Measurements from ENCODE around the gene INTS1. TPM values are rescaled to one million over a fixed set of nuclear protein-coding genes. Genes with fewer than 3 reads are reported as not detected.

The INTS1 gene
- total and polyA plus RNA-seq, 2 donors (not counting 1 experiment from before 2014, with no cell fraction given), result 128 to 160 TPM

DNA sequence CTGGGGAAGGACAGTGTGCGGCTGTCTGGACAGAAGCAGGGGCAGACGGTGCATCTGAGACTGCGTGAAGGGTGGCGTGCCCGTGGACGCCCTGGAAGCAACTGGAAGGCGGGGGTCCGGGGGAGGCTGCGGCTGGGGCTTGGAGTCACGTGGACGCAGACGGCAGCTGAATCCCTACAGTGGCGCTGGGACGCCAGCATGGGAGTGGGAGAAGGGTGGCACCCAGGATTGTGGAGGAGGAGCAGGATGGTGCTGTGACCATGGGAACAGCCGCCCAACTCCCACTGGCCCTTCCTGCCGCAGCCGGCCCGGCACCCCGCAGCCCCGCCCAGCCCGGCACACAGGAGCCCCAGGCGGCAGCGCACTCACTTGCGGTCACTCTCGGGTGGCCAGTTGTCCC is 9.7 kb downstream of the INTS1 start:
- no peak overlapping the region for H3K4me3 Mint-ChIP-seq
- CTCF ChIA-PET, result no interaction called here

DNA sequence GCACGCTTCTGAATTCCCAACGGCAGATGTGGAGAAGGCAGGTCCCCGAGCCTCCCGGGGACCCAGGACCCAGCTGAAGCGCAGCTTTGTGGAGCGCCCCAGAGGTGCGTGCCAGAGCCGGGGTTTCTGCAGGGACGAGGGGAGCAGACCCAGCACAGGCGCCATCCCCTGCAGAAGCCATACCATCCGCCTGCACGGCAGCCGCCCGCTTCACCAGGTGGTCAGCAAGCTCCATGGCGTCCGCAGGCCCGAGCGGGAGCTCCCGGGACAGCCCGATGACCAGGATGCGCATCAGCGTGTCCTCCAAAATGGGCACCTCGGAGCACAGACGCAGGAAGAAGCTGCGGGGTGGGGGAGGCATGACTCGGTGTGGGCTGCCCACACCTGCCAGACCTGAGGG is 10.6 kb downstream of the INTS1 start:
- Mint-ChIP-seq H3K4me3 (no peak overlapping the region), H3K9me3 (ENCODE audit: insufficient read depth) (no peaks in the 10 kb centered on the region), H3K4me1 (no peaks in the 10 kb centered on the region), H3K27me3 (no peaks in the 10 kb centered on the region), H3K27ac (no peak overlapping the region)
- TF ChIP-seq EZH2 (IDR thresholded peaks at IDR 0.05; ENCODE audit: borderline replicate concordance, insufficient read depth, low read depth, low read length, poor library complexity, severe bottlenecking), result no peak
- TF ChIP-seq, protein P1, sequence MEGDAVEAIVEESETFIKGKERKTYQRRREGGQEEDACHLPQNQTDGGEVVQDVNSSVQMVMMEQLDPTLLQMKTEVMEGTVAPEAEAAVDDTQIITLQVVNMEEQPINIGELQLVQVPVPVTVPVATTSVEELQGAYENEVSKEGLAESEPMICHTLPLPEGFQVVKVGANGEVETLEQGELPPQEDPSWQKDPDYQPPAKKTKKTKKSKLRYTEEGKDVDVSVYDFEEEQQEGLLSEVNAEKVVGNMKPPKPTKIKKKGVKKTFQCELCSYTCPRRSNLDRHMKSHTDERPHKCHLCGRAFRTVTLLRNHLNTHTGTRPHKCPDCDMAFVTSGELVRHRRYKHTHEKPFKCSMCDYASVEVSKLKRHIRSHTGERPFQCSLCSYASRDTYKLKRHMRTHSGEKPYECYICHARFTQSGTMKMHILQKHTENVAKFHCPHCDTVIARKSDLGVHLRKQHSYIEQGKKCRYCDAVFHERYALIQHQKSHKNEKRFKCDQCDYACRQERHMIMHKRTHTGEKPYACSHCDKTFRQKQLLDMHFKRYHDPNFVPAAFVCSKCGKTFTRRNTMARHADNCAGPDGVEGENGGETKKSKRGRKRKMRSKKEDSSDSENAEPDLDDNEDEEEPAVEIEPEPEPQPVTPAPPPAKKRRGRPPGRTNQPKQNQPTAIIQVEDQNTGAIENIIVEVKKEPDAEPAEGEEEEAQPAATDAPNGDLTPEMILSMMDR (IDR thresholded peaks at IDR 0.05), result no peak
- DNase-seq (no peak), ATAC-seq (ENCODE audit: low read depth) (no peak)
- no peak overlapping the region for H3K4me2 ChIP-seq (replicated peaks; ENCODE audit: low read depth, low read length, poor library complexity, severe bottlenecking)
- 97% methylated on average over 26 of the region's 26 CpGs for whole genome bisulfite sequencing (ENCODE audit: insufficient coverage)
- CTCF ChIA-PET, result no interaction called here
- POLR2A ChIA-PET, result no interaction called here
- no peaks in the 10 kb centered on the region for H4K20me1 ChIP-seq (ENCODE audit: control insufficient read depth, insufficient read depth, low read length, poor library complexity, severe bottlenecking)
- no peaks in the 10 kb centered on the region for H3K27me3 ChIP-seq (replicated peaks in 1 of 4; ENCODE audit: control extremely low read depth in 1 of 4, control insufficient read depth in 3 of 4, insufficient read depth in 4 of 4, low read length in 3 of 4)
- no peaks in the 10 kb centered on the region for H3K4me1 ChIP-seq (ENCODE audit: control insufficient read depth in 2 of 2, insufficient read depth in 2 of 2, low read length in 2 of 2)
- H3K9me3 ChIP-seq (ENCODE audit: control extremely low read depth in 1 of 3, control insufficient read depth in 2 of 3, insufficient read depth in 1 of 3, low read length in 2 of 3), result no peaks in the 10 kb centered on the region
- intact Hi-C loops (cut with micrococcal nuclease), result no loop called here
- H3K4me3 ChIP-seq (ENCODE audit: control extremely low read depth in 1 of 5, extremely low read depth in 1 of 5, insufficient read depth in 1 of 5, low read depth in 2 of 5, low read length in 4 of 5), result no peak overlapping the region
- no peak overlapping the region for H3K9ac ChIP-seq (ENCODE audit: low read length)
- no peak overlapping the region for H3K27ac ChIP-seq (ENCODE audit: low read length in 2 of 2)
- H3K36me3 ChIP-seq (replicated peaks in 1 of 2; ENCODE audit: control extremely low read depth in 1 of 2, control insufficient read depth in 1 of 2, extremely low read depth in 1 of 2, insufficient read depth in 2 of 2, low read length in 1 of 2), result peaks cover 0 to 59% of the 10 kb centered on the region in 2 experiments
- no peak overlapping the region for H2AFZ ChIP-seq (ENCODE audit: insufficient read depth, low read depth, low read length, poor library complexity, severe bottlenecking)
- no peaks in the 10 kb centered on the region for H3K79me2 ChIP-seq (ENCODE audit: control insufficient read depth, insufficient read depth, low read length)

More for the DNA sequence above, 9.7 kb downstream of the INTS1 start:
- Mint-ChIP-seq H3K4me1 (no peaks in the 10 kb centered on the region), H3K27ac (no peak overlapping the region), H3K27me3 (no peaks in the 10 kb centered on the region), H3K9me3 (ENCODE audit: insufficient read depth) (no peaks in the 10 kb centered on the region)
- no peaks in the 10 kb centered on the region for H3K9me3 ChIP-seq (ENCODE audit: control extremely low read depth in 1 of 3, control insufficient read depth in 2 of 3, insufficient read depth in 1 of 3, low read length in 2 of 3)
- H2AFZ ChIP-seq (ENCODE audit: insufficient read depth, low read depth, low read length, poor library complexity, severe bottlenecking), result no peak overlapping the region
- H3K27ac ChIP-seq (ENCODE audit: low read length in 2 of 2), result no peak overlapping the region
- no peaks in the 10 kb centered on the region for H3K79me2 ChIP-seq (ENCODE audit: control insufficient read depth, insufficient read depth, low read length)
- intact Hi-C loops (cut with micrococcal nuclease), result no loop called here
- H3K4me3 ChIP-seq (ENCODE audit: control extremely low read depth in 1 of 5, extremely low read depth in 1 of 5, insufficient read depth in 1 of 5, low read depth in 2 of 5, low read length in 4 of 5), result no peak overlapping the region
- ATAC-seq (ENCODE audit: low read depth) (no peak), DNase-seq (no peak)
- WGBS (ENCODE audit: insufficient coverage), result 98% methylated on average over 24 of the region's 25 CpGs
- H3K27me3 ChIP-seq (replicated peaks in 1 of 4; ENCODE audit: control extremely low read depth in 1 of 4, control insufficient read depth in 3 of 4, insufficient read depth in 4 of 4, low read length in 3 of 4), result no peaks in the 10 kb centered on the region
- peaks cover 5% of the 10 kb centered on the region for H4K20me1 ChIP-seq (ENCODE audit: control insufficient read depth, insufficient read depth, low read length, poor library complexity, severe bottlenecking)
- H3K4me2 ChIP-seq (replicated peaks; ENCODE audit: low read depth, low read length, poor library complexity, severe bottlenecking), result no peak overlapping the region
- H3K36me3 ChIP-seq (replicated peaks in 1 of 2; ENCODE audit: control extremely low read depth in 1 of 2, control insufficient read depth in 1 of 2, extremely low read depth in 1 of 2, insufficient read depth in 2 of 2, low read length in 1 of 2), result peaks cover 0 to 54% of the 10 kb centered on the region in 2 experiments
- POLR2A ChIA-PET, result no interaction called here
- no peak for TF ChIP-seq EZH2 (IDR thresholded peaks at IDR 0.05; ENCODE audit: borderline replicate concordance, insufficient read depth, low read depth, low read length, poor library complexity, severe bottlenecking)
- TF ChIP-seq, protein P1 (IDR thresholded peaks at IDR 0.05), result no peak
- H3K4me1 ChIP-seq (ENCODE audit: control insufficient read depth in 2 of 2, insufficient read depth in 2 of 2, low read length in 2 of 2), result no peaks in the 10 kb centered on the region
- H3K9ac ChIP-seq (ENCODE audit: low read length), result no peak overlapping the region

Data from B cell (primary cell).